ENCODE results near the gene MEX3C.

GRCh38 chr18:51133580-51134160 is 63.8 kb downstream of the MEX3C start:
- TF ChIP-seq, protein P1, sequence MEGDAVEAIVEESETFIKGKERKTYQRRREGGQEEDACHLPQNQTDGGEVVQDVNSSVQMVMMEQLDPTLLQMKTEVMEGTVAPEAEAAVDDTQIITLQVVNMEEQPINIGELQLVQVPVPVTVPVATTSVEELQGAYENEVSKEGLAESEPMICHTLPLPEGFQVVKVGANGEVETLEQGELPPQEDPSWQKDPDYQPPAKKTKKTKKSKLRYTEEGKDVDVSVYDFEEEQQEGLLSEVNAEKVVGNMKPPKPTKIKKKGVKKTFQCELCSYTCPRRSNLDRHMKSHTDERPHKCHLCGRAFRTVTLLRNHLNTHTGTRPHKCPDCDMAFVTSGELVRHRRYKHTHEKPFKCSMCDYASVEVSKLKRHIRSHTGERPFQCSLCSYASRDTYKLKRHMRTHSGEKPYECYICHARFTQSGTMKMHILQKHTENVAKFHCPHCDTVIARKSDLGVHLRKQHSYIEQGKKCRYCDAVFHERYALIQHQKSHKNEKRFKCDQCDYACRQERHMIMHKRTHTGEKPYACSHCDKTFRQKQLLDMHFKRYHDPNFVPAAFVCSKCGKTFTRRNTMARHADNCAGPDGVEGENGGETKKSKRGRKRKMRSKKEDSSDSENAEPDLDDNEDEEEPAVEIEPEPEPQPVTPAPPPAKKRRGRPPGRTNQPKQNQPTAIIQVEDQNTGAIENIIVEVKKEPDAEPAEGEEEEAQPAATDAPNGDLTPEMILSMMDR (IDR thresholded peaks at IDR 0.05), result no peak
- TF ChIP-seq ZFX (IDR thresholded peaks at IDR 0.05; ENCODE audit: borderline replicate concordance), result no peak
